Esophagus squamous epithelium (tissue), 4 donors: ENCODE data around the gene IFI27L2.

Experiments
- POLR2A ChIP-seq, 4 donors: fragments of 450-650 bp; IDR thresholded peaks; one replicate each; pipeline ENCODE4 v1.6.1; 2017; ENCODE audit warnings: antibody characterized with exemption in 4 of 4, mild to moderate bottlenecking in 4 of 4, moderate library complexity in 3 of 4
- TF ChIP-seq, protein P1 (sequence below), 6 experiments: fragments of 450-650 bp in 4 of 6; fragments of 200-600 bp in 2 of 6; sonication (generic) in 2 of 6; IDR thresholded peaks; one replicate each; pipeline ENCODE4 v1.5.1; 2016 to 2019; ENCODE audit warnings: antibody characterized with exemption in 6 of 6, mild to moderate bottlenecking in 4 of 6, moderate library complexity in 4 of 6

DNA sequence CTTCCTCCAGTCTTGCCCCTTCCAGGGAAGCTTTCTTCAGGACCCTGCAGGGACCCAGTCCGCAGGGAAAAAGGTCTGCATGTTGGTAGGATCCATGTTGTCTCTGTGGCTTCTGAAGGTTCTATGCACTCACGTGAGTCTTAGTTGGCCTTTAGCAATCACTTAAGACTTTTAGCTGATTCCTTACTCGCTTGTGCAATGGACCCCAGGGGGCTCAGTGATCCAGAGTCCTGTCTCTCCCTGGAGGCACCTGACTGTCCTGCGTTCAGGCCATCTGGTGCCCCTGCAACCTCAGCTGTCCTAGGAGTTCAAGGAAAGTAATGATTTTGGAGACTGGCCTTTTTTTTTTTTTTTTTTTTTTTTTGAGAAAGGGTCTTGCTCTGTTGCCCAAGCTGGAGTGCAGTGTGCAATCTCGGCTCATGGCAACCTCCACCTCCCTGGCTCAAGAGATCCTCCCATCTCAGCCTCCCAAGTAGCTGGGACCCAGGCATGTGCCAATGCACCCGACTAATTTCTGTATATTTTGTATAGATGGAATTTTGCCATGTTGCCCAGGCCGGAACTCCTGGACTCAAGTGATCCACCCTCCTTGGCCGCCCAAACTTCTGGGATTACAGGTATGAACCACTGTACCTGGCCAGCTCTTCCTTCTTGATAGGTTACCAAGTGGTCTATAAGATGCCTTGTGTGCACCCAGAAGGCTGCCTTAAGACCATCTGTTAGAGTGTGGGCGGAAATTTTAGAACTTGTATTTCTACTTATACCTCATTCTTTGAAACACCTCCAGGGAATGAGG, 4.6 kb downstream of the IFI27L2 start:
- TF ChIP-seq, protein P1, sequence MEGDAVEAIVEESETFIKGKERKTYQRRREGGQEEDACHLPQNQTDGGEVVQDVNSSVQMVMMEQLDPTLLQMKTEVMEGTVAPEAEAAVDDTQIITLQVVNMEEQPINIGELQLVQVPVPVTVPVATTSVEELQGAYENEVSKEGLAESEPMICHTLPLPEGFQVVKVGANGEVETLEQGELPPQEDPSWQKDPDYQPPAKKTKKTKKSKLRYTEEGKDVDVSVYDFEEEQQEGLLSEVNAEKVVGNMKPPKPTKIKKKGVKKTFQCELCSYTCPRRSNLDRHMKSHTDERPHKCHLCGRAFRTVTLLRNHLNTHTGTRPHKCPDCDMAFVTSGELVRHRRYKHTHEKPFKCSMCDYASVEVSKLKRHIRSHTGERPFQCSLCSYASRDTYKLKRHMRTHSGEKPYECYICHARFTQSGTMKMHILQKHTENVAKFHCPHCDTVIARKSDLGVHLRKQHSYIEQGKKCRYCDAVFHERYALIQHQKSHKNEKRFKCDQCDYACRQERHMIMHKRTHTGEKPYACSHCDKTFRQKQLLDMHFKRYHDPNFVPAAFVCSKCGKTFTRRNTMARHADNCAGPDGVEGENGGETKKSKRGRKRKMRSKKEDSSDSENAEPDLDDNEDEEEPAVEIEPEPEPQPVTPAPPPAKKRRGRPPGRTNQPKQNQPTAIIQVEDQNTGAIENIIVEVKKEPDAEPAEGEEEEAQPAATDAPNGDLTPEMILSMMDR (IDR thresholded peaks at IDR 0.05), result no peak
- TF ChIP-seq POLR2A (IDR thresholded peaks at IDR 0.05), result no peak
